Activated CD4-positive, alpha-beta T cell treated with anti-CD3 and anti-CD28 coated beads, Interleukin-2, Interleukin-4, amounts not matched to agents 100 ng/mL and 50 ng/mL, durations not matched to agents 16 hours and 8 hours (primary cell): ENCODE results near the gene MRPS15.
"Not testable (repeated sequence)": the region's sequence is repeated elsewhere in the genome, so short reads cannot be mapped to it uniquely, and the experiment has no call there.

ENCODE experiments used
- DNase-seq: peaks from one replicate; pipeline ENCODE4 v3.0.0-alpha.2; 2020; ENCODE audit warnings: low spot score

MRPS15 gene

GRCh38 chr1:36463803-36464604, at the start of gene MRPS15:
MRPS15 (minus strand) TSS chr1:36464384; CDS start chr1:36464275, 109 bp downstream.
- DNase-seq = peak; percentile 97

- no peak for DNase-seq
Observed at GRCh38 chr1:36512842-36513241, 48.7 kb upstream of the MRPS15 start.

GRCh38 chr1:36511804-36512798, 47.9 kb upstream of the MRPS15 start:
- DNase-seq = no peak

DNA sequence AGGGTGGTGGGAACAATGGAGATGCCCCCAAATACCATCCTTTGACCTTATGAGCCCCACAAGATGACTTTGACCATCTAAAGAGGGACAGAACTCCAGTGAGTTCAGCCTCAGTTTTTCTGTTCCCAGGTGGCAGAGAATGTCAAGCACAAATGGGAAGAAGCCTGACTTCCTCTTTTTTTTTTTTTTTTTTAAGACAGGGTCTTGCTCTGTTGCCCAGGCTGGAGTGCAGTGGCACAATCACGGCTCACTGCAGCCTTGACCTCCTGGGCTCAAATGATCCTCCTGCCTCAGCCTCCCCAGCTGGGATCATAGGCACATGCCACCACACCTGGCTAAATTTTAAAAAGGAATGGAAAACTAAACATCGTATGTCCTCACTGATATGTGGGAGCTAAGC, 47.0 kb upstream of the MRPS15 start:
- not testable (repeated sequence) for DNase-seq

DNA sequence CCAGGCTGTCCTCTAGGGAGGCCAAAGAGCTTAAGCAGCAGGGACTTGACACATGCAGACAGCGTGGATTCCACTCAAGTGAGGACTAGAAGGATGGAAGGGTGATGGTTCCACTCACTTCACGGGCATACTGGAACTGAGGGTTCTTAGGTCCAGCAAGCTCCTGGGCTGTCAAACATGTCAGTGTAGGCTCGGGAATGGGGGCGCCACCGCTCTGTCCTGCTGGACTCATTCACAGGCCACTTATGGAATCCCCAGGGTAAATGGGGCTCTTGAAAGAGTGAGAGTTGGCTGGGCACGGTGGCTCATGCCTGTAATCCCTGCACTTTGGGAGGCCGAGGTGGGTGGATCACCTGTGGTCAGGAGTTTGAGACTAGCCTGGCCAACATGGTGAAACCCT, 46.2 kb upstream of the MRPS15 start:
- DNase-seq = no peak

GRCh38 chr1:36508257-36508656, 44.1 kb upstream of the MRPS15 start:
- DNase-seq = no peak

DNA sequence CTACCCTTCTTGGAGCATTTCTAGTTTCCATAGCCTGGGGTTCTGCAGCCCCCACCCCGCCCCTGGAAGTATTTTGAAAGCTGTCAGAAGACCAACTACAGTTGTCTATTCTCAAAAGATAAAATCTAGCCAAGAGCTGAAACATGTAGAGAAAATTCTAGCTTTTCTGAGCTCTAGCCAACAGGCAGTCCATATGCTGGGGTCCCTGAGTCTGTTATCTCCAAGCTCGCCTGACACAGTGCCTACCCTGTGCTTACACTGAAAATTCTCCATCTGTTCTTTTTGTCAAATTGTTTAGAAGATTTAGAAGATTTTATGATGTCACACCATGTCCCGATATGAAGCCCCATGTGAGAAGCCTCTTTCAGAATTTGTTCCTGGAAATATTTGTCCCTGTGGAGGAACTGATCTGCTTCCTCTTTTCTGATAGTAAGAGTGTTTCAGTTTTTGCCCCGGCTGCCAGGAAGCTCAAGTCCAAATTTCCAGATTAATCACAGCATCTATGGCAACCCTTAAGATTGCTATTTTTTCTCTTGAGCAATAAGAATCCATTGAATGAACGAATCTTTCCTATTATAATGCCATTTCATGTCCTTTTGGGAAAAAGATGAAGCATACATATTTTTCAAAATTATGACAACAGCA, 42.2 kb upstream of the MRPS15 start:
- no peak for DNase-seq

DNA sequence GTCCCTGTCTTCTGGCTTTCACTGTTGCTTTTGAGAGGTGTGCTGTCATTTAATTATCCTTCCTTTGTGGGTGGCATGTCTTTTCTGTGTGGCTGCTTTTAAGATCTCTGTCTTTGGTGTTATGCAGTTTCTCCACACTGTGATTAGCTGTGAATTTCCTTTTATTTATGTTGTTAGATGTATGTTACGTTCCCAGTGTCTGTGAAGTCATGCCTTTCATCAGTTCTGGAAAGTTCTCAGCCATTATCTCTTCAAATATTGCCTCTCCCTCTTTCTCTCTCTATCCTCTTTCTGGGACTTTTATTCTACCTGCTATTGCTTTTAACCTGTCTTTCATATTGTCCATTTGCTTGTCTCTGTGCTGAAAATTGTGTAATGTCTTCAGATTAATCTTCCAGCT, 39.5 kb upstream of the MRPS15 start:
- no peak for DNase-seq

DNA sequence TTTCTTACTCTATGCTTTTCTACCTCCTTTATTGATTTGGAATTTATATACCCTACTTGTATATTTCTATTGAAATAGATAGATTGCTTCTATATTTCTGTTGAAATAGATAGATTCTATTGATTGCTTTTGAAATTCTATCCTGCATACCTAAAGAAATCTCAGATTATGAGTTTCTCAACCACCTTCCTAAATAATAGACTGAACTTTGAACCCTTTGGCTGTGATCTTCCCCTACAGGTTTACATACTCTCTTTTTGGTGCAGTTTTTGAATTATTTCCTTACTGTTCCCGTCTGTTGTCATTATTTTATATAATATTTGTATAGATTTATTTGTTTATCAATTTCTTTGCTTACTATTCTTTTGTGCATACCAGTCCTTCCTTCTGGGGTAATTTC, 39.0 kb upstream of the MRPS15 start:
- DNase-seq = no peak

DNA sequence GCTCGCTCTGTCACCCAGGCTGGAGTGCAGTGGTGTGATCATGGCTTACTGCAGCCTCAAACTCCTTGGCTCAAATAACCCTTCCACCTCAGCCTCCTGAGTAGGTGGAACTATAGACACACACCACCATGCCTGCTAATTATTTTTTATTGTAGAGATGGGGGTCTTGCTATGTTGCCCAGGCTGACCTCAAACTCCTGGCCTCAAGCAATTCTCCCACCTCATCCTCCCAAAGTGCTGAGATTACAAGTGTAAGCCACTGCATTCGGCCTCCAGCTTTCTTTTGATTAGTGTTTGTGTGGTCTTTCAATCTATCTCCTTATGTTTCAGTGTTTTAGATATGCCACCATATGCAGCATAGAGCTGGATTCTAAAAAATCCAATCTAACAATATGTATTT, 38.4 kb upstream of the MRPS15 start:
- no peak for DNase-seq

- DNase-seq = not testable (repeated sequence)
Observed at GRCh38 chr1:36501911-36502310, 37.7 kb upstream of the MRPS15 start.

GRCh38 chr1:36497207-36497606, 33.0 kb upstream of the MRPS15 start:
- no peak for DNase-seq

GRCh38 chr1:36494971-36495370, 30.8 kb upstream of the MRPS15 start:
- DNase-seq = no peak

DNA sequence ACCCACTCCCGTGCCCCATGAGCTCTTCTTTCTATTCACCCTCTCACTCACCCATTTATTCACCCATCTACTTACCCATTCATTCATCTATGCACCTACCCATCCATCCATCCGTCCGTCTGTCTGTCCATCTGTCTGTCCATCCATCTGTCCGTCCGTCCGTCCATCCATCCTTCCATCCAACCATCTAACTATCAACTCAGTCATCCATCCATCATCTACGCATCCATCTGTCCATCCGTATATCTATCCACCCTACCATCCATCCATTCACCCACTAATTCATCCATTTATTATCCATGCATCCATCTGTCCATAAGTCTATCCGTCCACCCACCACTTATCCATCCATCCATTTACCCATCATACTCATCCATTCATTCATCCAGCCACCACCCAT, 29.3 kb upstream of the MRPS15 start:
- no peak for DNase-seq

- no peak for DNase-seq
Observed at GRCh38 chr1:36492491-36492890, 28.3 kb upstream of the MRPS15 start.

DNA sequence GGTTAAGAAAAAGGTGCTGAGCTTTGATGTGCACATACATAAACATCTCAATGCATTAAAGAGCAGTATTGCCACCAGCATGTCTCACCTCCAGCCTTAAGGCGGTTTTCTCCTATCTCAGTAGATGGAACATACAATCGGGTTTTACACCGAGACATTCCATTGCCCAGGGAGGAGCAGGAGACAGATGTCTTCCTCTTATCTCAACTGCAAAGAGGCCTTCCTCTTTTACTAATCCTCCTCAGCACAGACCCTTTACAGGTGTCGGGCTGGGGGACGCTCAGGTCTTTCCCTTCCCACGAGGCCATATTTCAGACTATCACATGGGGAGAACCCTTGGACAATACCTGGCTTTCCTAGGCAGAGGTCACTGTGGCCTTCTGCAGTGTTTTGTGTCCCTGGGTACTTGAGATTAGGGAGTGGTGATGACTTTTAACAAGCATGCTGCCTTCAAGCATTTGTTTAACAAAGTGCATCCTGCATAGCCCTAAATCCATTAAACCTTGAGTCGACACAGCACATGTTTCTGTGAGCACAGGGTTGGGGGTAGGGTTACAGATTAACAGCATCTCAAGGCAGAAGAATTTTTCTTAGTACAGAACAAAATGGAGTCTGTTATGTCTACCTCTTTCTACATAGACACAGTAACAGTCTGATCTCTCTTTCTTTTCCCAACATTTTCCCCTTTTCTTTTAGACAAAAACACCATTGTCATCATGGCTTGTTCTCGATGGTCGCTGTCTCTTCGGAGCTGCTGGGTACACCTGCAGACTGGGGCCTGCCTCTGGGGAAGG, 25.3 kb upstream of the MRPS15 start:
- DNase-seq = not testable (repeated sequence)

- DNase-seq = no peak
Observed at GRCh38 chr1:36487906-36488305, 23.7 kb upstream of the MRPS15 start.

DNA sequence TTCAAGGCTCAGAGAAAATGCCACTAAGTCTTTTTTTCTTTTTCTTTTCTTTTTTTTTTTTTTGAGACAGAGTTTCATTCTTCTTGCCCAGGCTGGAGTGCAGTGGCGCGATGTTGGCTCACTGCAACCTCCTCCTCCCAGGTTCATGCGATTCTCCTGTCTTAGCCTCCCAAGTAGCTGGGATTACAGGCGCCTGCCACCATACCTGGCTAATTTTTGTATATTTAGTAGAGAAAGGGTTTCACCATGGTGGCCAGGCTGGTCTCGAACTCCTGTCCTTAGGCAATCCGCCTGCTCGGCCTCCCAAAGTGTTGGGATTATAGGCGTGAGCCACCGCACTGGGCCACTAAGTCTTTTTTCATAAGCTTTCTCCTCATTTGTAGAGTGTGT, 23.1 kb upstream of the MRPS15 start:
- not testable (repeated sequence) for DNase-seq

GRCh38 chr1:36486439-36487335, 22.5 kb upstream of the MRPS15 start:
- no peak for DNase-seq

- DNase-seq = no peak
Observed at GRCh38 chr1:36486093-36486438, 21.9 kb upstream of the MRPS15 start.

DNA sequence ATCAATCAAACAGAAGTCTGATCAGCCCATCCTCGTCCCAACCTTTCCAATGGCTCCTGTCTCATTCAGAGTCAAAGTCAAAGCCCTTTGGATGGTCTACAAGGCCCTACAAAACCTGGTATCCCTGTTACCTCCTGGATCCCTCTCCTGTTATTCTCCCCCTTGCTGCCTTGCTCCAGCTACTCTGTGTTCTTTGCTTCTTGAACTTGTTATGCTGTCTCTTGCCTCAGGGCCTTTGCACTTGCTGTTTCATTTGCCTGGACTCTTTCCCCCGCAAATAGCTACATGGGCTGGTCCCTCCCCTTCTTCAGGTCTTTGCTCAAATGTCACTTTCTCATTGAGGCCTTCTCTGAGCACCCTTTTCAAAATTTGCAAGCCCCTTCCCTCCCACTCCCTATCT, 19.9 kb upstream of the MRPS15 start:
- DNase-seq = no peak
